Measurements from ENCODE around the gene MDGA2. TPM values are rescaled to one million over a fixed set of nuclear protein-coding genes. Genes with fewer than 3 reads are reported as not detected.

Gene MDGA2
- polyA plus RNA-seq, 1 of the 3 experiments (the other 2 are of a cell fraction) = not detected

DNA sequence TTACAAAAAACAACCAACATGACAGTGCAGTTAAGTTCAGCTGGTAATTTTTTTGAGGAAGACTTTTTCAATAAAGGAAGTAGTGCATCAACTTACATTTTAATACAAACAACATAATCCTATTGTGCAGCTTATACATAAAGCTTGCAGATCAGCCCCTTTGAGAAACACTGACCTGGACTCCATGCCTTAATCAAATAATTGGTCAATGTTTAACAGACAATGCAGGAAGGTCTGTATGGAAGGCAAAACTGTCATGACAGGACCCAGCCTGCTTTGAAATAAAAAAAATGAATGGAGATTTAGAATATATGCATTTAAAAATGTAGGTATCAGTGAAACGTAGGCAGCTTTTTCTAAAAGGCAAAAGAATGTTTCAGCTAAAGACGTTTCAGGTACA is 702.1 kb downstream of the MDGA2 start:
- TF ChIP-seq EP300 (IDR thresholded peaks at IDR 0.05; ENCODE audit: borderline replicate concordance in 1 of 2, low read depth in 1 of 2, low read length in 1 of 2) = no peak
- no peak for TF ChIP-seq NRF1 (IDR thresholded peaks at IDR 0.05; ENCODE audit: low read depth, low read length)
- TF ChIP-seq MXI1 (IDR thresholded peaks at IDR 0.05; ENCODE audit: low read depth, low read length) = no peak
- TF ChIP-seq, protein P1, sequence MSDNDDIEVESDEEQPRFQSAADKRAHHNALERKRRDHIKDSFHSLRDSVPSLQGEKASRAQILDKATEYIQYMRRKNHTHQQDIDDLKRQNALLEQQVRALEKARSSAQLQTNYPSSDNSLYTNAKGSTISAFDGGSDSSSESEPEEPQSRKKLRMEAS (IDR thresholded peaks at IDR 0.05; ENCODE audit: low read depth) = no peak
- no peak for TF ChIP-seq RCOR1 (IDR thresholded peaks at IDR 0.05; ENCODE audit: low read length)
- TF ChIP-seq, protein P2, sequence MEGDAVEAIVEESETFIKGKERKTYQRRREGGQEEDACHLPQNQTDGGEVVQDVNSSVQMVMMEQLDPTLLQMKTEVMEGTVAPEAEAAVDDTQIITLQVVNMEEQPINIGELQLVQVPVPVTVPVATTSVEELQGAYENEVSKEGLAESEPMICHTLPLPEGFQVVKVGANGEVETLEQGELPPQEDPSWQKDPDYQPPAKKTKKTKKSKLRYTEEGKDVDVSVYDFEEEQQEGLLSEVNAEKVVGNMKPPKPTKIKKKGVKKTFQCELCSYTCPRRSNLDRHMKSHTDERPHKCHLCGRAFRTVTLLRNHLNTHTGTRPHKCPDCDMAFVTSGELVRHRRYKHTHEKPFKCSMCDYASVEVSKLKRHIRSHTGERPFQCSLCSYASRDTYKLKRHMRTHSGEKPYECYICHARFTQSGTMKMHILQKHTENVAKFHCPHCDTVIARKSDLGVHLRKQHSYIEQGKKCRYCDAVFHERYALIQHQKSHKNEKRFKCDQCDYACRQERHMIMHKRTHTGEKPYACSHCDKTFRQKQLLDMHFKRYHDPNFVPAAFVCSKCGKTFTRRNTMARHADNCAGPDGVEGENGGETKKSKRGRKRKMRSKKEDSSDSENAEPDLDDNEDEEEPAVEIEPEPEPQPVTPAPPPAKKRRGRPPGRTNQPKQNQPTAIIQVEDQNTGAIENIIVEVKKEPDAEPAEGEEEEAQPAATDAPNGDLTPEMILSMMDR (IDR thresholded peaks at IDR 0.05) = no peak
- Histone ChIP-seq H3K79me2 (ENCODE audit: insufficient read depth) (no peaks in the 10 kb centered on the region), H3K27me3 (ENCODE audit: insufficient read depth) (no peaks in the 10 kb centered on the region), H3K9me3 (no peaks in the 10 kb centered on the region), H3K36me3 (replicated peaks in 1 of 2; ENCODE audit: control insufficient read depth in 1 of 2, insufficient read depth in 2 of 2, low read length in 1 of 2) (no peaks in the 10 kb centered on the region), H4K20me1 (ENCODE audit: insufficient read depth) (no peaks in the 10 kb centered on the region), H3K4me1 (ENCODE audit: control insufficient read depth in 1 of 2, insufficient read depth in 2 of 2, low read depth in 1 of 2, low read length in 1 of 2) (no peaks in the 10 kb centered on the region), H3K4me2 (no peak overlapping the region), H3K4me3 (ENCODE audit: low read depth in 2 of 2, low read length in 1 of 2) (no peak overlapping the region), H3F3A (replicated peaks; ENCODE audit: insufficient read depth) (no peaks in the 10 kb centered on the region), H3K27ac (ENCODE audit: low read depth in 2 of 2, low read length in 1 of 2) (no peak overlapping the region), H3K9ac (no peak overlapping the region), H2AFZ (ENCODE audit: low read depth) (no peak overlapping the region), H3K9me2 (no peaks in the 10 kb centered on the region)
- ChIA-PET CTCF (no interaction called here), POLR2A (no interaction called here)
- DNase-seq = no peak
- WGBS (ENCODE audit: low lambda C conversion rate) = 0% methylated on average over 2 of the region's 2 CpGs

DNA sequence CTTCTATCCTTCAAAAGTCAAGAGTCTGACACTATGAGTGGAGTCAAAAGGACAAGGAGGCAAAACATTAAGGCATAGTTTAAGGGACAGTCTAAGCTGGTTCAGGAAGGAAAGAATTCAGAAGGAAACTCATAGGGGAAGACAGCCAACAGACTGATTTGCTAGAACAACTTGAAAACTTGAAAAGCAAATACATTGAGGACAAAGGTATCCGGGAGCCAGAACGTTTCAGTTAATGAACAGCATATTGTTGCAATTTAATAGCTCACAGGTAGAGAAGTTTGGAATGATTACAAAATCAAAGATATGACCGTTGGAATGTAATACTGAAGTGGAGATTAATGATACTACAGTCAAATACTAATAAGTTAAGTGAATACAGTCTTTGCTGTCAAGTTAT is 711.0 kb downstream of the MDGA2 start:
- ChIA-PET POLR2A (no interaction called here), CTCF (no interaction called here)
- H3K4me2 ChIP-seq = no peak overlapping the region
- no peak for DNase-seq
- H3K9ac ChIP-seq = no peak overlapping the region
- no peaks in the 10 kb centered on the region for H3K36me3 ChIP-seq (replicated peaks in 1 of 2; ENCODE audit: control insufficient read depth in 1 of 2, insufficient read depth in 2 of 2, low read length in 1 of 2)
- no peaks in the 10 kb centered on the region for H3K9me3 ChIP-seq
- no peaks in the 10 kb centered on the region for H3K79me2 ChIP-seq (ENCODE audit: insufficient read depth)
- no peaks in the 10 kb centered on the region for H3F3A ChIP-seq (replicated peaks; ENCODE audit: insufficient read depth)
- no peak overlapping the region for H2AFZ ChIP-seq (ENCODE audit: low read depth)
- H3K27me3 ChIP-seq (ENCODE audit: insufficient read depth) = no peaks in the 10 kb centered on the region
- TF ChIP-seq NFIC (IDR thresholded peaks at IDR 0.05; ENCODE audit: borderline replicate concordance) (no peak), NRF1 (IDR thresholded peaks at IDR 0.05; ENCODE audit: low read depth, low read length) (no peak), TAF1 (IDR thresholded peaks at IDR 0.05; ENCODE audit: borderline replicate concordance, low read depth, low read length) (no peak), GABPA (IDR thresholded peaks at IDR 0.05; ENCODE audit: low read depth) (no peak), MXI1 (IDR thresholded peaks at IDR 0.05; ENCODE audit: low read depth, low read length) (no peak), FOXM1 (IDR thresholded peaks at IDR 0.05; ENCODE audit: low read depth) (no peak), SMC3 (IDR thresholded peaks at IDR 0.05; ENCODE audit: low read depth, low read length) (no peak)
- TF ChIP-seq, protein P1 (IDR thresholded peaks at IDR 0.05; ENCODE audit: low read depth) = no peak
- TF ChIP-seq, protein P3, sequence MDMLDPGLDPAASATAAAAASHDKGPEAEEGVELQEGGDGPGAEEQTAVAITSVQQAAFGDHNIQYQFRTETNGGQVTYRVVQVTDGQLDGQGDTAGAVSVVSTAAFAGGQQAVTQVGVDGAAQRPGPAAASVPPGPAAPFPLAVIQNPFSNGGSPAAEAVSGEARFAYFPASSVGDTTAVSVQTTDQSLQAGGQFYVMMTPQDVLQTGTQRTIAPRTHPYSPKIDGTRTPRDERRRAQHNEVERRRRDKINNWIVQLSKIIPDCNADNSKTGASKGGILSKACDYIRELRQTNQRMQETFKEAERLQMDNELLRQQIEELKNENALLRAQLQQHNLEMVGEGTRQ (IDR thresholded peaks at IDR 0.05; ENCODE audit: borderline replicate concordance, low read depth, low read length) = no peak
- TF ChIP-seq, protein P4, sequence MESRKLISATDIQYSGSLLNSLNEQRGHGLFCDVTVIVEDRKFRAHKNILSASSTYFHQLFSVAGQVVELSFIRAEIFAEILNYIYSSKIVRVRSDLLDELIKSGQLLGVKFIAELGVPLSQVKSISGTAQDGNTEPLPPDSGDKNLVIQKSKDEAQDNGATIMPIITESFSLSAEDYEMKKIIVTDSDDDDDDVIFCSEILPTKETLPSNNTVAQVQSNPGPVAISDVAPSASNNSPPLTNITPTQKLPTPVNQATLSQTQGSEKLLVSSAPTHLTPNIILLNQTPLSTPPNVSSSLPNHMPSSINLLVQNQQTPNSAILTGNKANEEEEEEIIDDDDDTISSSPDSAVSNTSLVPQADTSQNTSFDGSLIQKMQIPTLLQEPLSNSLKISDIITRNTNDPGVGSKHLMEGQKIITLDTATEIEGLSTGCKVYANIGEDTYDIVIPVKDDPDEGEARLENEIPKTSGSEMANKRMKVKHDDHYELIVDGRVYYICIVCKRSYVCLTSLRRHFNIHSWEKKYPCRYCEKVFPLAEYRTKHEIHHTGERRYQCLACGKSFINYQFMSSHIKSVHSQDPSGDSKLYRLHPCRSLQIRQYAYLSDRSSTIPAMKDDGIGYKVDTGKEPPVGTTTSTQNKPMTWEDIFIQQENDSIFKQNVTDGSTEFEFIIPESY (IDR thresholded peaks at IDR 0.05; ENCODE audit: borderline replicate concordance, low read depth) = no peak
- no peak overlapping the region for H3K27ac ChIP-seq (ENCODE audit: low read depth in 2 of 2, low read length in 1 of 2)
- H4K20me1 ChIP-seq (ENCODE audit: insufficient read depth) = no peaks in the 10 kb centered on the region
- 11% methylated on average over 3 of the region's 3 CpGs for WGBS (ENCODE audit: low lambda C conversion rate)
- no peaks in the 10 kb centered on the region for H3K9me2 ChIP-seq
- no peak overlapping the region for H3K4me3 ChIP-seq (ENCODE audit: low read depth in 2 of 2, low read length in 1 of 2)
- no peaks in the 10 kb centered on the region for H3K4me1 ChIP-seq (ENCODE audit: control insufficient read depth in 1 of 2, insufficient read depth in 2 of 2, low read depth in 1 of 2, low read length in 1 of 2)

All from SK-N-SH (cell line).